Kidney (tissue), 14 donors: ENCODE results near the gene CETN3. TPM values are rescaled to one million over a fixed set of nuclear protein-coding genes. Genes with fewer than 3 reads are reported as not detected.
A peak's percentile ranks its signal among the peaks of the same experiment; 100 is the strongest.

Experiments
- DNase-seq, 5 donors: peaks; one replicate each; pipeline ENCODE4 v3.0.0-alpha.2; 2013 to 2020
- FAIRE-seq: peaks from 2 replicates; lab custom pipeline; 2012; peaks lifted over from hg19 to GRCh38; lab: Jason Lieb, UNC
- H3K27ac ChIP-seq, 2 donors: one replicate each; pipeline ENCODE4 v1.7.0; 2013; ENCODE audit warnings: low read depth in 2 of 2, low read length in 2 of 2, inconsistent platforms in 1 of 2
- H3K27me3 ChIP-seq: one replicate; pipeline ENCODE4 v1.7.1; 2013; ENCODE audit warnings: low read length, inconsistent platforms; ENCODE audit not compliant: control insufficient read depth, insufficient read depth
- H3K36me3 ChIP-seq, 3 donors: one replicate each; pipeline versions ENCODE4 v1.7.0 to v1.7.1; 2013; ENCODE audit warnings: low read length in 3 of 3, control low read depth in 1 of 3, inconsistent platforms in 1 of 3; ENCODE audit not compliant: insufficient read depth in 3 of 3, control insufficient read depth in 2 of 3
- H3K4me1 ChIP-seq, 3 donors: one replicate each; pipeline versions ENCODE4 v1.7.0 to v1.7.1; 2013; ENCODE audit warnings: low read length in 3 of 3, inconsistent platforms in 1 of 3, low read depth in 1 of 3; ENCODE audit not compliant: control insufficient read depth in 2 of 3, insufficient read depth in 2 of 3
- H3K4me3 ChIP-seq, 3 donors: one replicate each; pipeline versions ENCODE4 v1.7.0 to v1.8.1; 2013; ENCODE audit warnings: low read length in 3 of 3, control low read depth in 1 of 3, inconsistent platforms in 1 of 3
- H3K9ac ChIP-seq, 3 donors: one replicate each; pipeline versions ENCODE4 v1.7.0 to v1.7.1; 2013; ENCODE audit warnings: low read length in 3 of 3, control low read depth in 1 of 3, inconsistent platforms in 1 of 3
- H3K9me3 ChIP-seq, 3 donors: one replicate each; pipeline versions ENCODE4 v1.7.0 to v1.7.1; 2013; ENCODE audit warnings: low read length in 3 of 3, control low read depth in 1 of 3, inconsistent platforms in 1 of 3; ENCODE audit not compliant: control insufficient read depth in 2 of 3, insufficient read depth in 1 of 3
- intact Hi-C: fragments of 100-400 bp; cut with DNase I; formaldehyde crosslinking; loops from one replicate; pipeline ENCODE4 v1.11.1; 2022
- polyA plus RNA-seq: library from polyadenylated mRNA; stranded (reverse); fragments of 350-450 nt; fragmentation: Illumina TruSeq; extraction: RNeasy Lipid Tissue Mini Kit (QIAGEN cat#74804); gene quantifications from one replicate; pipeline ENCODE4 v1.2.3, GENCODE V29; 2014; ENCODE audit warnings: low read depth, low replicate concordance; ENCODE audit not compliant: insufficient read depth
- total RNA-seq: library from RNA; stranded (reverse); fragmentation: NEBNext Ultra II Directional; extraction: Animal tissue kit (Norgen Biotek cat#: 25700); gene quantifications from one replicate; pipeline ENCODE4 v1.2.1, GENCODE V29; 2021
- TF ChIP-seq, protein P1 (sequence below): IDR thresholded peaks from 3 replicates; pipeline ENCODE4 v1.5.1; 2012; ENCODE audit warnings: mild to moderate bottlenecking, moderate library complexity, borderline replicate concordance; ENCODE audit not compliant: insufficient read depth; ENCODE audit errors: extremely low read depth
- donor health status: control.
- donor health status: control.
- donor health status: control.
- donor health status: control.
- donor health status: control.
- donor health status: DM: yes; HTN: yes; CAD: no.
- donor health status: Normal renal cell carcinoma (clear cell type).

CETN3 gene
- total and polyA plus RNA-seq, 2 donors from 2014 or later = 19.8 to 50.0 TPM

DNA sequence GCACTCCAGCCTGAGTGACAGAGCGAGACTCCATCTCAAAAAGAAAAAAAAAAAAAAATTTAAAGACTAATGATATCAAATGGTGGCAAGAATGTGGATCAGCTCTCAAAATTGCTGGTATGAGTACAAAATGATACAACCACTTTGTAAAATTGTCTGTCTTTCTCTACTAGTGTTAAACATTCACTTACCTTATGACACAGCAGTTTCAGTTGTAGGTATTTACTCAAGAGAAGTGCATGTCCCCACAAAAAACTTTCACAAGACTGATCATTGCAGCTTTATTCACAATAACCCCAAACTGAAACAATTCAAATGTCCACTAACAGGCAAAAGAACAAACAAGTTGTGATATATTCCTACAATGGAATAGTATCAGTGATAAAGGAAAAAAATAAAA lies 14.7 kb upstream of the CETN3 start:
- intact Hi-C loops = no loop called here
- TF ChIP-seq, protein P1, sequence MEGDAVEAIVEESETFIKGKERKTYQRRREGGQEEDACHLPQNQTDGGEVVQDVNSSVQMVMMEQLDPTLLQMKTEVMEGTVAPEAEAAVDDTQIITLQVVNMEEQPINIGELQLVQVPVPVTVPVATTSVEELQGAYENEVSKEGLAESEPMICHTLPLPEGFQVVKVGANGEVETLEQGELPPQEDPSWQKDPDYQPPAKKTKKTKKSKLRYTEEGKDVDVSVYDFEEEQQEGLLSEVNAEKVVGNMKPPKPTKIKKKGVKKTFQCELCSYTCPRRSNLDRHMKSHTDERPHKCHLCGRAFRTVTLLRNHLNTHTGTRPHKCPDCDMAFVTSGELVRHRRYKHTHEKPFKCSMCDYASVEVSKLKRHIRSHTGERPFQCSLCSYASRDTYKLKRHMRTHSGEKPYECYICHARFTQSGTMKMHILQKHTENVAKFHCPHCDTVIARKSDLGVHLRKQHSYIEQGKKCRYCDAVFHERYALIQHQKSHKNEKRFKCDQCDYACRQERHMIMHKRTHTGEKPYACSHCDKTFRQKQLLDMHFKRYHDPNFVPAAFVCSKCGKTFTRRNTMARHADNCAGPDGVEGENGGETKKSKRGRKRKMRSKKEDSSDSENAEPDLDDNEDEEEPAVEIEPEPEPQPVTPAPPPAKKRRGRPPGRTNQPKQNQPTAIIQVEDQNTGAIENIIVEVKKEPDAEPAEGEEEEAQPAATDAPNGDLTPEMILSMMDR = no peak
- no peak overlapping the region for H3K4me3 ChIP-seq
- H3K27me3 ChIP-seq = no peaks in the 10 kb centered on the region
- no peaks in the 10 kb centered on the region for H3K4me1 ChIP-seq
- no peak overlapping the region for H3K27ac ChIP-seq
- no peak for FAIRE-seq
- H3K9me3 ChIP-seq = no peaks in the 10 kb centered on the region
- H3K9ac ChIP-seq = no peak overlapping the region
- H3K36me3 ChIP-seq = no peaks in the 10 kb centered on the region
- no peak for DNase-seq

DNA sequence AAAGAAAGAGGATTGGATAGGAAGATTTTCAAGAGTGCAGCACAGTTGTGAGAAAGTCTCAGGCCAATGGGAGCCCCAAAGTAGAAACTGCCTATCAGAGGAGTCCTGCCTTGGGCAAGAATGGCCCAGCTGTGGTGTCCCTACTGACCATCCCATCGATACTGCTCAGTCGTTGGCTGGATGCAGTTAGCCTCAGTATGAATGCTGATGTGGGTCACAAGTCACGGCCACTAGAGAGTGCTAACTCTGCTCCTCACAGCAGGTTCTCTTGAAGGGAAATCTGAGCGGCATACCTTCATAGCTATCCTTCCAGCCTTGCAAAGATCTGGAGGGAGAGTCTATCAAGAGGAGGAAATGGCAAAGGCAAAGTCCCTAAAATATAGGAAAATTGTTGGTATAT lies 11.6 kb upstream of the CETN3 start:
- TF ChIP-seq, protein P1 = peak; percentile 16
- FAIRE-seq = no peak
- H3K36me3 ChIP-seq = no peaks in the 10 kb centered on the region
- no peak overlapping the region for H3K9ac ChIP-seq
- no peaks in the 10 kb centered on the region for H3K4me1 ChIP-seq
- DNase-seq = peak in 1 of 5 donors; percentile 18
- no peaks in the 10 kb centered on the region for H3K27me3 ChIP-seq
- no peaks in the 10 kb centered on the region for H3K9me3 ChIP-seq
- H3K27ac ChIP-seq = no peak overlapping the region
- no peak overlapping the region for H3K4me3 ChIP-seq
- intact Hi-C loops = no loop called here

DNA sequence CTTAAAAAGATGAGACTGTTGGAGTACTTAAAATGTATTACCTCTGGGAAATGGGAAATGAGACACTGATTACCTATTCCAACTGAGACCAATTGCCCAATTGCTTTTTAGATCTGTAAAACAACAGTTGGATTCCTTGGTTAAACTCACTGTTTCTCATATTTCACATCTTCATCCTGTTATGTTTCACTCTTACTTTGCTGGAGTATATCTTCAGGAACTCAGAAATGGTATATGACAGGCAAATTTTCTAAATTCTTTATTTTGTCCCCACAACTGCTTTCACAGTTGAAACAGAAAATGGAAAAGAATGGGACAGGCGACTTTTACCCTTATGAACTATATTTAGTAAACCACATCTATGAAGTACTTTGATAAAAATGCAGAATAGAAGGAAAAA lies 8.7 kb upstream of the CETN3 start:
- no peaks in the 10 kb centered on the region for H3K4me1 ChIP-seq
- FAIRE-seq (no peak), DNase-seq (no peak)
- H3K9ac ChIP-seq = no peak overlapping the region
- no peak overlapping the region for H3K4me3 ChIP-seq
- no peak overlapping the region for H3K27ac ChIP-seq
- TF ChIP-seq, protein P1 = no peak
- no peaks in the 10 kb centered on the region for H3K36me3 ChIP-seq
- no peaks in the 10 kb centered on the region for H3K27me3 ChIP-seq
- no peaks in the 10 kb centered on the region for H3K9me3 ChIP-seq
- intact Hi-C loops = no loop called here
